IMR-90 (cell line): Measurements from ENCODE around the gene MGAT1. TPM values are rescaled to one million over a fixed set of nuclear protein-coding genes. Genes with fewer than 3 reads are reported as not detected.

Experiments used
- ATAC-seq: fragments of 200-7000 bp; cut with Tn5 transposase; 2 replicates; pipeline ENCODE4 v1.9.1; 2020; ENCODE audit warnings: low read depth, mild to moderate bottlenecking, moderate library complexity
- BruUV-seq: library from RNA; stranded (reverse); fragments of 400-500 nt; replicated peaks from 2 replicates; lab custom pipeline; 2021; lab: Mats Ljungman, UMichigan
- CTCF ChIA-PET: fragments of 300-600 bp; formaldehyde crosslinking; extraction: SDS; loops from one replicate; lab custom pipeline; 2021; ENCODE audit warnings: antibody characterized with exemption; lab: Yijun Ruan, JAX
- POLR2A ChIA-PET: fragments of 300-600 bp; sonication (Branson Sonifier 250); formaldehyde crosslinking; loops from one replicate; lab custom pipeline; 2022; ENCODE audit warnings: antibody characterized with exemption; ENCODE audit not compliant: unreplicated experiment; lab: Charles Lee
- DNase-seq: peaks from one replicate; pipeline ENCODE4 v3.0.0; 2013
- H2AFZ ChIP-seq: replicated peaks from 2 replicates; pipeline ENCODE3; 2013; ENCODE audit warnings: low read length, mild to moderate bottlenecking; ENCODE audit not compliant: poor library complexity
- H2AK5ac ChIP-seq: 2 replicates; pipeline ENCODE4 v1.6.1; 2013; ENCODE audit warnings: low read depth, low read length, inconsistent platforms
- H2AK9ac ChIP-seq: replicated peaks from 2 replicates; pipeline ENCODE3; 2013; ENCODE audit warnings: mild to moderate bottlenecking, low read depth, low read length, moderate library complexity; ENCODE audit not compliant: poor library complexity
- H2BK120ac ChIP-seq: 2 replicates; pipeline ENCODE4 v1.6.1; 2013; ENCODE audit warnings: low read depth, low read length, inconsistent platforms
- H2BK15ac ChIP-seq: 3 replicates; pipeline ENCODE4 v1.6.1; 2013; ENCODE audit warnings: low read depth, low read length, inconsistent platforms
- H2BK20ac ChIP-seq: 2 replicates; pipeline ENCODE4 v1.6.1; 2013; ENCODE audit warnings: low read depth, mild to moderate bottlenecking, inconsistent platforms, low read length, moderate library complexity
- H2BK5ac ChIP-seq: 2 replicates; pipeline ENCODE4 v1.6.1; 2013; ENCODE audit warnings: mild to moderate bottlenecking, low read depth, low read length, inconsistent platforms; ENCODE audit not compliant: poor library complexity, severe bottlenecking
- H3K14ac ChIP-seq: replicated peaks from 2 replicates; pipeline ENCODE4 v1.6.1; 2013; ENCODE audit warnings: low read depth, low read length, inconsistent platforms
- H3K18ac ChIP-seq: 2 replicates; pipeline ENCODE4 v1.6.1; 2013; ENCODE audit warnings: low read depth, low read length, control low read depth
- H3K23ac ChIP-seq: 2 replicates; pipeline ENCODE4 v1.6.1; 2013; ENCODE audit warnings: low read depth, low read length, inconsistent platforms
- H3K27ac ChIP-seq: 2 replicates; pipeline ENCODE4 v1.5.1; 2013; ENCODE audit warnings: mild to moderate bottlenecking, control low read depth, low read length; ENCODE audit not compliant: insufficient read depth
- H3K27me3 ChIP-seq: 2 replicates; pipeline ENCODE4 v1.6.1; 2013; ENCODE audit warnings: low read length; ENCODE audit not compliant: control insufficient read depth, insufficient read depth
- H3K36me3 ChIP-seq: 2 replicates; pipeline ENCODE4 v1.6.1; 2013; ENCODE audit warnings: low read length, mixed read lengths; ENCODE audit not compliant: control insufficient read depth, insufficient read depth
- H3K4ac ChIP-seq: 2 replicates; pipeline ENCODE4 v1.6.1; 2013; ENCODE audit warnings: low read depth, low read length, inconsistent platforms
- H3K4me1 ChIP-seq: 2 replicates; pipeline ENCODE4 v1.6.1; 2013; ENCODE audit warnings: low read length, mixed read lengths; ENCODE audit not compliant: control insufficient read depth, insufficient read depth
- H3K4me2 ChIP-seq: 2 replicates; pipeline ENCODE4 v1.6.1; 2013; ENCODE audit warnings: low read depth, mild to moderate bottlenecking, control low read depth, low read length, moderate library complexity
- H3K4me3 ChIP-seq: 2 replicates; pipeline ENCODE4 v1.5.1; 2013; ENCODE audit warnings: low read depth, mild to moderate bottlenecking, control low read depth, low read length, moderate library complexity; ENCODE audit not compliant: insufficient read depth
- H3K56ac ChIP-seq: 2 replicates; pipeline ENCODE4 v1.6.1; 2013; ENCODE audit warnings: low read length, inconsistent platforms; ENCODE audit not compliant: insufficient read depth; ENCODE audit errors: extremely low read depth
- H3K79me1 ChIP-seq, 2 experiments: 2 replicates each; pipeline ENCODE4 v1.6.1; 2013; ENCODE audit warnings: low read length in 2 of 2, inconsistent platforms in 1 of 2, low read depth in 1 of 2
- H3K9ac ChIP-seq: 2 replicates; pipeline ENCODE4 v1.6.1; 2013; ENCODE audit warnings: low read depth, low read length, control low read depth
- H3K9me1 ChIP-seq: 2 replicates; pipeline ENCODE4 v1.6.1; 2013; ENCODE audit warnings: low read length, inconsistent platforms; ENCODE audit not compliant: insufficient read depth
- H3K9me3 ChIP-seq: 2 replicates; pipeline ENCODE4 v1.6.1; 2013; ENCODE audit warnings: low read length; ENCODE audit not compliant: control insufficient read depth, insufficient read depth
- H4K20me1 ChIP-seq: 2 replicates; pipeline ENCODE4 v1.6.1; 2013; ENCODE audit warnings: low read length, inconsistent platforms; ENCODE audit not compliant: insufficient read depth
- H4K5ac ChIP-seq: 2 replicates; pipeline ENCODE4 v1.6.1; 2013; ENCODE audit warnings: mild to moderate bottlenecking, low read depth, low read length, control low read depth
- H4K8ac ChIP-seq, 2 experiments: 2 replicates each; pipeline ENCODE4 v1.6.1; 2013; ENCODE audit warnings: low read depth in 2 of 2, low read length in 2 of 2, control low read depth in 1 of 2, inconsistent platforms in 1 of 2
- H4K91ac ChIP-seq: 2 replicates; pipeline ENCODE4 v1.6.1; 2013; ENCODE audit warnings: low read depth, low read length, inconsistent platforms; ENCODE audit not compliant: insufficient read depth
- BHLHE40 ChIP-seq: fragments of 150-350 bp; IDR thresholded peaks from 2 replicates; pipeline ENCODE4 v1.6.1; 2016; ENCODE audit warnings: mild to moderate bottlenecking, low read depth, low read length
- CHD1 ChIP-seq: IDR thresholded peaks from 2 replicates; pipeline ENCODE4 v1.6.1; 2012; ENCODE audit warnings: low read depth, low read length, improper control_type of control experiment
- MAZ ChIP-seq: IDR thresholded peaks from 2 replicates; pipeline ENCODE4 v1.6.1; 2012; ENCODE audit warnings: low read depth, mild to moderate bottlenecking, low read length, improper control_type of control experiment, moderate library complexity, borderline replicate concordance
- MXI1 ChIP-seq: IDR thresholded peaks from 2 replicates; pipeline ENCODE4 v1.6.1; 2012; ENCODE audit warnings: low read depth, mild to moderate bottlenecking, low read length, moderate library complexity, borderline replicate concordance
- NFE2L2 ChIP-seq: fragments of 150-350 bp; IDR thresholded peaks from 2 replicates; pipeline ENCODE4 v1.6.1; 2016; ENCODE audit warnings: low read depth, mild to moderate bottlenecking, low read length
- RAD21 ChIP-seq: IDR thresholded peaks from 2 replicates; pipeline ENCODE4 v1.6.1; 2012; ENCODE audit warnings: low read length, improper control_type of control experiment
- RFX5 ChIP-seq: IDR thresholded peaks from 2 replicates; pipeline ENCODE4 v1.8.0; 2012; ENCODE audit warnings: low read depth, mild to moderate bottlenecking, low read length, moderate library complexity
- SMC3 ChIP-seq: fragments of 150-350 bp; IDR thresholded peaks from 2 replicates; pipeline ENCODE4 v1.6.1; 2016; ENCODE audit warnings: low read depth, mild to moderate bottlenecking, antibody characterized with exemption, low read length, moderate library complexity
- WGBS, 2 experiments: methylation state at CpG; one replicate each; pipeline versions ENCODE4 v1.1.5 to v1.1.7; 2013; ENCODE audit warnings: missing lambda C conversion rate in 2 of 2; ENCODE audit not compliant: insufficient read length in 1 of 2; ENCODE audit errors: extremely low coverage in 2 of 2; 5-methylcytosine and 5-hydroxymethylcytosine counted together
- dilution Hi-C: fragments of 300-500 bp; cut with HindIII; formaldehyde crosslinking; loops from one replicate; pipeline ENCODE4 v1.14.3; 2018; ENCODE audit warnings: low sequenced_read_pairs; ENCODE audit not compliant: unreplicated experiment
- in situ Hi-C: fragments of 300-500 bp; cut with MboI; formaldehyde crosslinking; loops from 3 replicates; pipeline ENCODE4 v1.14.3; 2019; ENCODE audit warnings: low sequenced_read_pairs, inconsistent platforms, mixed read lengths
- intact Hi-C: fragments of 100-400 bp; cut with micrococcal nuclease; formaldehyde crosslinking; loops from 2 replicates; pipeline ENCODE4 v1.10.0; 2022
- polyA plus RNA-seq, 3 experiments: library from polyadenylated mRNA; depleted of rRNA; stranded (reverse); fragments of >200 nt; gene quantifications; 2 replicates each; pipeline ENCODE4 v1.2.3, GENCODE V29; 2012; ENCODE audit warnings: low replicate concordance in 1 of 3
- total RNA-seq: library from RNA; depleted of rRNA; stranded (reverse); fragments of >200 nt; gene quantifications from 2 replicates; pipeline ENCODE4 v1.2.3, GENCODE V29; 2012
- TF ChIP-seq, protein P1 (sequence below): conservative IDR thresholded peaks from 2 replicates; pipeline ENCODE4 v1.5.1; 2012; ENCODE audit warnings: mild to moderate bottlenecking, low read depth, low read length, improper control_type of control experiment
- TF ChIP-seq, protein P2 (sequence below): fragments of 150-350 bp; IDR thresholded peaks from 2 replicates; pipeline ENCODE4 v1.6.1; 2016; ENCODE audit warnings: low read depth, mild to moderate bottlenecking, low read length, moderate library complexity, borderline replicate concordance

The MGAT1 gene
- total and polyA plus RNA-seq, 2 of the 4 experiments (the other 2 are of a cell fraction) = 56.3 to 141 TPM

GRCh38 chr5:180742727-180743126 is 59.9 kb downstream of the MGAT1 start:
- no peak overlapping the region for H4K5ac ChIP-seq
- no peaks in the 10 kb centered on the region; the same call in 1 of the 2 replicates for H3K27me3 ChIP-seq
- no peak overlapping the region for H3K27ac ChIP-seq
- H3K79me1 ChIP-seq = no peaks in the 10 kb centered on the region
- no peak overlapping the region for H4K91ac ChIP-seq
- no peak overlapping the region for H2AK5ac ChIP-seq
- H3K36me3 ChIP-seq = no peaks in the 10 kb centered on the region
- H3K23ac ChIP-seq = no peak overlapping the region
- no peak for ATAC-seq
- H2BK5ac ChIP-seq = no peak overlapping the region
- H2BK20ac ChIP-seq = no peak overlapping the region
- H3K14ac ChIP-seq = no peak overlapping the region
- ChIA-PET CTCF (no interaction called here), POLR2A (no interaction called here)
- H2BK15ac ChIP-seq = no peak overlapping the region
- H2BK120ac ChIP-seq = no peak overlapping the region
- no peak overlapping the region for H4K8ac ChIP-seq
- H2AK9ac ChIP-seq = no peak overlapping the region
- no peak overlapping the region for H3K56ac ChIP-seq
- in situ Hi-C loops = no loop called here
- intact Hi-C loops = no loop called here
- 42% methylated on average over 3 of the region's 6 CpGs; no CpG with 5 or more reads in 1 of the 2 experiments for WGBS, 2 experiments
- H3K4me1 ChIP-seq = no peaks in the 10 kb centered on the region
- H3K18ac ChIP-seq = no peak overlapping the region
- H3K4ac ChIP-seq = no peak overlapping the region
- H3K4me3 ChIP-seq = no peak overlapping the region
- dilution Hi-C loops = no loop called here
- no peak for TF ChIP-seq RFX5
- TF ChIP-seq RAD21 = no peak
- no peak for TF ChIP-seq MAZ
- no peak for TF ChIP-seq NFE2L2
- TF ChIP-seq MXI1 = no peak
- TF ChIP-seq, protein P1, sequence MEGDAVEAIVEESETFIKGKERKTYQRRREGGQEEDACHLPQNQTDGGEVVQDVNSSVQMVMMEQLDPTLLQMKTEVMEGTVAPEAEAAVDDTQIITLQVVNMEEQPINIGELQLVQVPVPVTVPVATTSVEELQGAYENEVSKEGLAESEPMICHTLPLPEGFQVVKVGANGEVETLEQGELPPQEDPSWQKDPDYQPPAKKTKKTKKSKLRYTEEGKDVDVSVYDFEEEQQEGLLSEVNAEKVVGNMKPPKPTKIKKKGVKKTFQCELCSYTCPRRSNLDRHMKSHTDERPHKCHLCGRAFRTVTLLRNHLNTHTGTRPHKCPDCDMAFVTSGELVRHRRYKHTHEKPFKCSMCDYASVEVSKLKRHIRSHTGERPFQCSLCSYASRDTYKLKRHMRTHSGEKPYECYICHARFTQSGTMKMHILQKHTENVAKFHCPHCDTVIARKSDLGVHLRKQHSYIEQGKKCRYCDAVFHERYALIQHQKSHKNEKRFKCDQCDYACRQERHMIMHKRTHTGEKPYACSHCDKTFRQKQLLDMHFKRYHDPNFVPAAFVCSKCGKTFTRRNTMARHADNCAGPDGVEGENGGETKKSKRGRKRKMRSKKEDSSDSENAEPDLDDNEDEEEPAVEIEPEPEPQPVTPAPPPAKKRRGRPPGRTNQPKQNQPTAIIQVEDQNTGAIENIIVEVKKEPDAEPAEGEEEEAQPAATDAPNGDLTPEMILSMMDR = no peak
- TF ChIP-seq SMC3 = no peak
- TF ChIP-seq CHD1 = no peak
- TF ChIP-seq BHLHE40 = no peak
- TF ChIP-seq, protein P2, sequence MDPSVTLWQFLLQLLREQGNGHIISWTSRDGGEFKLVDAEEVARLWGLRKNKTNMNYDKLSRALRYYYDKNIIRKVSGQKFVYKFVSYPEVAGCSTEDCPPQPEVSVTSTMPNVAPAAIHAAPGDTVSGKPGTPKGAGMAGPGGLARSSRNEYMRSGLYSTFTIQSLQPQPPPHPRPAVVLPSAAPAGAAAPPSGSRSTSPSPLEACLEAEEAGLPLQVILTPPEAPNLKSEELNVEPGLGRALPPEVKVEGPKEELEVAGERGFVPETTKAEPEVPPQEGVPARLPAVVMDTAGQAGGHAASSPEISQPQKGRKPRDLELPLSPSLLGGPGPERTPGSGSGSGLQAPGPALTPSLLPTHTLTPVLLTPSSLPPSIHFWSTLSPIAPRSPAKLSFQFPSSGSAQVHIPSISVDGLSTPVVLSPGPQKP = no peak
- no peaks in the 10 kb centered on the region; the same call in 1 of the 2 replicates for H3K9me3 ChIP-seq
- no peak for DNase-seq
- no TSS peak for BruUV-seq
- H3K9ac ChIP-seq = no peak overlapping the region
- H2AFZ ChIP-seq = no peak overlapping the region
- H3K4me2 ChIP-seq = no peak overlapping the region
- no peaks in the 10 kb centered on the region for H3K9me1 ChIP-seq
- no peaks in the 10 kb centered on the region for H4K20me1 ChIP-seq
